ENCODE measurements around the gene DHX15. TPM values are rescaled to one million over a fixed set of nuclear protein-coding genes. Genes with fewer than 3 reads are reported as not detected.

Gene DHX15
- total RNA-seq, 1 donor from 2014 or later, result 46.6 TPM

- H3K36me3 ChIP-seq, result peaks cover 3 to 4% of the 10 kb centered on the region in 2 donors
- no peak for DNase-seq (ENCODE audit: low spot score in 2 of 2)
- intact Hi-C loops (cut with DNase I), result no loop called here
- no peaks in the 10 kb centered on the region for H3K9me3 ChIP-seq
- no peak overlapping the region for H3K27ac ChIP-seq
- TF ChIP-seq CTCF (IDR thresholded peaks at IDR 0.05), result no peak
- H3K4me1 ChIP-seq, result no peaks in the 10 kb centered on the region
- H3K4me3 ChIP-seq, result no peak overlapping the region
- no peaks in the 10 kb centered on the region for H3K27me3 ChIP-seq
Measured at GRCh38 chr4:24514808-24515207, 69.5 kb downstream of the DHX15 start.

- intact Hi-C loops (cut with DNase I), result no loop called here
- H3K9me3 ChIP-seq, result no peaks in the 10 kb centered on the region
Measured at GRCh38 chr4:24513718-24514117, 70.6 kb downstream of the DHX15 start.

GRCh38 chr4:24511371-24512063, 72.8 kb downstream of the DHX15 start:
- intact Hi-C loops (cut with DNase I), result no loop called here
- no peak for TF ChIP-seq CTCF (IDR thresholded peaks at IDR 0.05)

More at GRCh38 chr4:24513718-24514117, 70.6 kb downstream of the DHX15 start:
- Histone ChIP-seq H3K36me3 (peaks cover 4 to 6% of the 10 kb centered on the region in 2 donors), H3K27me3 (no peaks in the 10 kb centered on the region), H3K27ac (no peak overlapping the region), H3K4me3 (no peak overlapping the region), H3K4me1 (no peaks in the 10 kb centered on the region)
- DNase-seq (ENCODE audit: low spot score in 2 of 2), result no peak
- TF ChIP-seq CTCF (IDR thresholded peaks at IDR 0.05), result no peak

GRCh38 chr4:24510091-24510490, 74.3 kb downstream of the DHX15 start:
- no peak for DNase-seq (ENCODE audit: low spot score in 2 of 2)
- intact Hi-C loops (cut with DNase I), result no loop called here
- peaks cover 3 to 4% of the 10 kb centered on the region in 2 donors for H3K36me3 ChIP-seq
- no peak overlapping the region for H3K4me3 ChIP-seq
- no peaks in the 10 kb centered on the region for H3K27me3 ChIP-seq
- no peak for TF ChIP-seq CTCF (IDR thresholded peaks at IDR 0.05)
- H3K27ac ChIP-seq, result no peak overlapping the region
- H3K4me1 ChIP-seq, result no peaks in the 10 kb centered on the region
- H3K9me3 ChIP-seq, result no peaks in the 10 kb centered on the region

More at GRCh38 chr4:24511371-24512063, 72.8 kb downstream of the DHX15 start:
- DNase-seq (ENCODE audit: low spot score in 2 of 2), result no peak
- Histone ChIP-seq H3K36me3 (peaks cover 4% of the 10 kb centered on the region in 2 donors), H3K27me3 (no peaks in the 10 kb centered on the region), H3K4me1 (no peaks in the 10 kb centered on the region), H3K4me3 (no peak overlapping the region), H3K9me3 (no peaks in the 10 kb centered on the region), H3K27ac (no peak overlapping the region)

GRCh38 chr4:24508541-24508940, 75.8 kb downstream of the DHX15 start:
- intact Hi-C loops (cut with DNase I), result no loop called here
- no peak for DNase-seq (ENCODE audit: low spot score in 2 of 2)
- no peak overlapping the region for H3K27ac ChIP-seq
- H3K9me3 ChIP-seq, result no peaks in the 10 kb centered on the region
- H3K4me1 ChIP-seq, result no peaks in the 10 kb centered on the region
- no peaks in the 10 kb centered on the region for H3K27me3 ChIP-seq
- no peak for TF ChIP-seq CTCF (IDR thresholded peaks at IDR 0.05)
- H3K36me3 ChIP-seq, result peaks cover 0 to 3% of the 10 kb centered on the region in 2 donors
- H3K4me3 ChIP-seq, result no peak overlapping the region

All from ascending aorta (tissue), 2 donors.